Gastroesophageal sphincter (tissue), 3 donors: ENCODE data around the gene SYT7.

Experiments used
- EP300 ChIP-seq: sonication (generic); formaldehyde crosslinking; IDR thresholded peaks from one replicate; pipeline ENCODE4 v1.6.1; 2017; ENCODE audit warnings: antibody characterized with exemption, mild to moderate bottlenecking
- POLR2A ChIP-seq, 2 donors: fragments of 450-650 bp; IDR thresholded peaks; one replicate each; pipeline ENCODE4 v1.6.1; 2017; ENCODE audit warnings: antibody characterized with exemption in 2 of 2, mild to moderate bottlenecking in 2 of 2, moderate library complexity in 1 of 2
- POLR2AphosphoS5 ChIP-seq: sonication (generic); formaldehyde crosslinking; IDR thresholded peaks from one replicate; pipeline ENCODE4 v1.6.1; 2017; ENCODE audit warnings: antibody characterized with exemption
- TF ChIP-seq, protein P1 (sequence below), 4 experiments: fragments of 200-600 bp in 2 of 4; fragments of 450-650 bp in 2 of 4; sonication (generic) in 1 of 4; IDR thresholded peaks; one replicate each; pipeline ENCODE4 v1.5.1; 2017 to 2019; ENCODE audit warnings: antibody characterized with exemption in 4 of 4, mild to moderate bottlenecking in 2 of 4, moderate library complexity in 2 of 4

DNA sequence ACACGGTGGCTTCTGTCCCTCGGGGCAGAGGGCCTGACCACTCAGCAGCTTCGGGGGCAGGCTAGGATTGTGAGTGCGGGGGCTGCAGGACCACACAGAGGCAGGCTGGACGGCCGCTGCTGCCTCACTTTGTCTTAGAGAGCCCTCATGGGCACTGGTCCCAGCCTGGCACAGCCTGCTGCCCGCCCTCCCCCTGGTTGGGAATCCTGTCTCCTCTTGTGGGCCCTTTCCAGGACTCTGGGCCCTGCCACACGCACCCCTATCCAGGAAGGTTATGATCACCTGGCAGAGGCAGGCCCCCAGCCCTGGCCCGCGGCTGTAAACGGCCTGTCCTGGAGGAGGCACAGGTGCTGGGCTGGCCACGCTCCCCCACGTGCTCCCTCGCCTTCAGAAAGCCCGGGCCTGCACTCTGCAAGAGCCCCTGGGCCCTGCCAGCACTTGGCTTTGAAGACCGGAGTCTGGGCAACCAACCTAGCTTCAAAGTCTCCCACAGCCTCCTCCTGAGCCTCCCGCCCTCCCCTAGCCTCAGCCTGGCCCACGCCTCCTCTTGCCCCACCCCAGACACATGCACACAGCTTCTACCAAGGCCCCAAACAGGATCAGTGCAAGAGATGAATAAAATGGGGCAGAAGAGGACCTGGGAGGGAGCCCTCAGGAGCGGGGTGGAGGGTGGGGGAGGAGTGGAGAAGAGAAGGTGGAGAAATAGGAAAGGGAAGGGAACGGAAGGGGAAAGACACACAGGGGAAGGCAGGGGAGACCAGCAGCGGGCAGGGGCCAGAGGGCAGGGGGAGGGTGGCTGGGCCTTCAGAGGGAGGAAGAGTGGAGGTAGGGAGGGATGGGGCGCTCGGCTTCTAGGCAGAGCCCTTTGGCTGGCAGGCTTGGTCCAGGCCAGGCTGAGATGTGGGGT lies 31.0 kb downstream of the SYT7 start:
- TF ChIP-seq POLR2AphosphoS5: no peak
- TF ChIP-seq, protein P1, sequence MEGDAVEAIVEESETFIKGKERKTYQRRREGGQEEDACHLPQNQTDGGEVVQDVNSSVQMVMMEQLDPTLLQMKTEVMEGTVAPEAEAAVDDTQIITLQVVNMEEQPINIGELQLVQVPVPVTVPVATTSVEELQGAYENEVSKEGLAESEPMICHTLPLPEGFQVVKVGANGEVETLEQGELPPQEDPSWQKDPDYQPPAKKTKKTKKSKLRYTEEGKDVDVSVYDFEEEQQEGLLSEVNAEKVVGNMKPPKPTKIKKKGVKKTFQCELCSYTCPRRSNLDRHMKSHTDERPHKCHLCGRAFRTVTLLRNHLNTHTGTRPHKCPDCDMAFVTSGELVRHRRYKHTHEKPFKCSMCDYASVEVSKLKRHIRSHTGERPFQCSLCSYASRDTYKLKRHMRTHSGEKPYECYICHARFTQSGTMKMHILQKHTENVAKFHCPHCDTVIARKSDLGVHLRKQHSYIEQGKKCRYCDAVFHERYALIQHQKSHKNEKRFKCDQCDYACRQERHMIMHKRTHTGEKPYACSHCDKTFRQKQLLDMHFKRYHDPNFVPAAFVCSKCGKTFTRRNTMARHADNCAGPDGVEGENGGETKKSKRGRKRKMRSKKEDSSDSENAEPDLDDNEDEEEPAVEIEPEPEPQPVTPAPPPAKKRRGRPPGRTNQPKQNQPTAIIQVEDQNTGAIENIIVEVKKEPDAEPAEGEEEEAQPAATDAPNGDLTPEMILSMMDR (IDR thresholded peaks at IDR 0.05): no peak
- no peak for TF ChIP-seq POLR2A (IDR thresholded peaks at IDR 0.05)
- TF ChIP-seq EP300: no peak
